Subcutaneous adipose tissue (tissue), 4 donors: ENCODE results near the gene MACROD1. TPM values are rescaled to one million over a fixed set of nuclear protein-coding genes. Genes with fewer than 3 reads are reported as not detected.

Experiments
- CTCF ChIP-seq: fragments of 450-650 bp; IDR thresholded peaks from one replicate; pipeline ENCODE4 v1.5.1; 2016; ENCODE audit warnings: low read depth, mild to moderate bottlenecking, control low read depth, antibody characterized with exemption, moderate library complexity
- total RNA-seq, 4 donors: library from RNA; depleted of rRNA; stranded (reverse); fragments of >200 nt; gene quantifications; one replicate each; pipeline ENCODE4 v1.1.0, GENCODE V29; 2016

MACROD1 gene
- total RNA-seq, 4 donors from 2014 or later, result 8.0 to 24.0 (median 19.8) TPM

GRCh38 chr11:63985812-63986155 lies 180.1 kb downstream of the MACROD1 start:
- no peak for TF ChIP-seq CTCF

- TF ChIP-seq CTCF, result no peak
These were observed 186.5 kb downstream of the MACROD1 start for GRCh38 chr11:63979426-63979825.

GRCh38 chr11:63978551-63979239 lies 187.2 kb downstream of the MACROD1 start:
- TF ChIP-seq CTCF, result no peak

- no peak for TF ChIP-seq CTCF
These were observed 191.4 kb downstream of the MACROD1 start, which contains the start of gene COX8A for GRCh38 chr11:63974259-63975143. COX8A (plus strand) TSS chr11:63974620; CDS start chr11:63974681, 61 bp downstream.

- no peak for TF ChIP-seq CTCF
These were observed 195.0 kb downstream of the MACROD1 start for GRCh38 chr11:63970902-63971301.

- TF ChIP-seq CTCF, result no peak
These were observed 196.5 kb downstream of the MACROD1 start for GRCh38 chr11:63969461-63969860.

- no peak for TF ChIP-seq CTCF
These were observed 199.5 kb downstream of the MACROD1 start for GRCh38 chr11:63966444-63966843.
